Measurements from ENCODE around the gene HAAO.

HAAO gene

DNA sequence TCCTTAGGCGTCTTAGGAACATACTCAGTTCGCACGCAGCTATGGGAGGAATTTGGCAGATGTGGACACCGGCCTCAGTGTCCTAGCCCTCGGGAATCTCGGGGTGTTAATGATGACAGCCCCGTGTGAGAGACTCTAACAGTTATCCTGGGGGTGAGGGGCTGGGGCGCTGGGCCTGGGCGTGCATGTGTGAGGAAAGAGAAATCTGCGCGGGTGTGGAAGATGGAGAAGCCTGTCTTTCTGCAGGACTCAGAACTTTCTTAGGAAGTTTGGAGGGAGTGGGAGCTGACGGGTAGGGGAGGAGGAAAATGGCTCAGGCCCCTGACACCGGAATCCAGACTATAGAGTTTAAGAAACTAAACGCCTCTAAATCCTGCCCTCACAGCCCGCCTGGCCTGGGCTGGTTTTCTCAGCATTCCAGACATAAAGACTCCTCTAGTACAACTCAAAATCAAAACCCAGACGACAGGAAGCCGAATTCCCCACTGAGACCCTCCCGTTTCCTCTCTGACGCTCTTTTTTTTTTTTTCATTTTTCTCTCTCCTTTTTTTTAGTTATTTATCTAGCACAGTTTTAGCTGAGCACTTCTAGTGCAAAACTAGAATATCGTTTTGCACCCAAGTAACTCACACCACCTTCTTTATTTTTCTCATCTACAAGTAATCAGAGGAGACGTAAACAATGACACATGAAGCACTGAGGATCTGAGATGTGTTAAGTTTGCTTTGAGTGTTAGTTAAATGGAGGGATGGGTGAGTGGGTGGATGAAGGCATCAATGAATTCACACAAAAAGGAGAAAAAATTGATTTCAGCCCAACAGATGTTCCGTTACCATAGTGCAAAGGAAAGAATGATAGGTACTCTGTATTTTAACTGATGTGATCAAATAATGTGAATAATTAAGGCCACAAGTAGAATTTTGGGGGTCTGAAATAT, 1.2 kb upstream of the HAAO start:
- no peak for DNase-seq (ENCODE audit: low spot score)
- no peak for FAIRE-seq

DNA sequence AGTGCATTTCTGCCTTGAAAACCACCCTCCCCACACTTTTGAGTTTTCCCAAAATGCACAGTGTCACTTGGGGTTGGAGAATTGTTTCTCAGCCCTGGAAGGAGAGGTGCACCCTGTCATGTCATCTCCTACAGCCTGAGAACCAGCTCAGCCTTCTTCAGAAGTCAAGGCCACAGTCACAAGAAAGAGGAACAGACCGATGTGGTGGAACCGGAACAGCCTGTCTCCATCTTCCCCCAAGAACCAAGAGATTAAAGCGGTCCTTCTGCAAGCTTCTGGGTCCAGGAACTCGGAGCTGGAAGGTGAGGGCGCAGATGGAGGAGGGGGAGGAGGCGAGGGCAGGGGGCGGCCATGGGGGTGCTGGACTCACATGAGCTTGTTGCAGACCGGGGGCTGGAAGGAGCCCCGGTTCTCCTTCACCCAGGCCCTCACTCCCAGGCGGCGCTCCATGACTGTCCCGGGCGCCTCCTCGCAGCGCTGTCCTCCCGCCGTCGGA, 248 bp downstream of the HAAO start:
- FAIRE-seq (no peak), DNase-seq (ENCODE audit: low spot score) (no peak)

DNA sequence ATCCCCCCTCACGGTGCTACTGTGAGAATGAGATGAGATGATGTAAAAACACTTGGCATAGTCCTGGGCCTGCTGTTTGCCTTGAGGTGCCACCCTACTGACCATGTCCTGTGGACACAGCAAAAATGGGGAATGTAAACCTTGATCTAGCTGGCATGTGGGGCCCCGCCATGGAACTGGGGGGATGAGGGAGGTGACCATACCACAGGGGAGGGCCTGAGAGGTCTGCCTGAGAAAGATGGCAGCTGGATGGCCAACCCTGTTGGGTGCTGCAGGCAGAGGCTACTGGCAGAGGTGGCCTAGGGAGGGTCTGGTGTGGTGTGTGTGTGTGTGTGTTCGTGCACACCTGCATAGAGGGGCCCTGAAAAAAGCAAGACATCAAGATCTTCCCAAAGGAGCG, 777 bp downstream of the HAAO start:
- FAIRE-seq (no peak), DNase-seq (ENCODE audit: low spot score) (no peak)

DNA sequence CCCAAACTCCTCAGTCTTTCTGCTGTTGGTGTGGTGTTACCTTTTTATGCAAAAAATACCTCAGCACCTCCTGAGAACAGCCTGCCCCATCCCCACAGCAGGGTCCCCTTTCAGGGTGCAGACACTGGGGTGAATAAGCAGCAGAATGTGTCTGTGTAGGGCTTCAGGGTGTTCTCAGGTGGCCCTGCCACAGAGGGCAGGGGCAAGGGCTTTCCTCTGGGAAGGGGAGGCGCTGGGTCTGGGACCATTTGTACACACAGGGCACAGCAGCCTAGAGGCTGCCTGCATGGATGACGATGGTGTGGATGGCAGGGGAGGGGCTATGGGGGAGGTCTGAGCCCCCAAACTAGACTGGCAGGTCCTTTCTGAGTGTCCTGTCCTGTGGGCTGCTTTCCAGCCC, 2.6 kb downstream of the HAAO start:
- no peak for FAIRE-seq

DNA sequence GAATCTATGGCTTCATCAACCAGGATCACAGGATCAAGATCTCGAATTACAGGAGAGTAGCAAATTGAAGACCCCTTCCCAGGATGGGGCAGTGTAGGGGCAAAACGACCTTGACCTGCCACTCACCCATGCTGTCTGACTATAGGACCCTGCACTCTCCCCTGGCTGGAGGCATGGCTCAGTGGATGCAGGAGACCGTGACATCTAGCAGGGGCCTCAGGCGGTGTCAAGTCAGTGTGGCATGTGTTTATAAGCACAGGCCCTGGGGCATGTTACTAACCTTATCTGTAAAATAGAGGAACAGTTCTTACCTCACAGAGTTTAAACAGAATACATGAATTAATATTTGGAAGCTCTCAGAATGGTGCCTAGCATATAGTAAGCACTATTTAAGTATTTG, 3.5 kb downstream of the HAAO start:
- DNase-seq (ENCODE audit: low spot score) (no peak), FAIRE-seq (no peak)

More for the DNA sequence above, 2.6 kb downstream of the HAAO start:
- no peak for DNase-seq (ENCODE audit: low spot score)

DNA sequence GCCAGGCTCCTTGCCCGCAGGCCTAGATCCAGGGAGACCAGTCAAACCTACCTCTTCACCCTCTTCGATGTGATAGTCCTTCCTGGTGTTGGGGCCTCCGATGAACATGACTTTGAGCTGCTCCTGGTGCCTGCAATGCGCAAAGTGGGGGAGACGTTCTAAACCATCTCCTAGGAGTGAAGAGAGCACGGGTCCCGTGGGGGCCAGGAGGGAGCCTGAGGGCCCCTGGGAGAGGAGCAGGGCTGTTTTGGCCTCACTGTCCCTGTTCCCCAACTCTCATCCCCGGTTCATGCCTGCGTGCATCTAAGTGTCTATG, 3.9 kb downstream of the HAAO start:
- FAIRE-seq (no peak), DNase-seq (ENCODE audit: low spot score) (no peak)

DNA sequence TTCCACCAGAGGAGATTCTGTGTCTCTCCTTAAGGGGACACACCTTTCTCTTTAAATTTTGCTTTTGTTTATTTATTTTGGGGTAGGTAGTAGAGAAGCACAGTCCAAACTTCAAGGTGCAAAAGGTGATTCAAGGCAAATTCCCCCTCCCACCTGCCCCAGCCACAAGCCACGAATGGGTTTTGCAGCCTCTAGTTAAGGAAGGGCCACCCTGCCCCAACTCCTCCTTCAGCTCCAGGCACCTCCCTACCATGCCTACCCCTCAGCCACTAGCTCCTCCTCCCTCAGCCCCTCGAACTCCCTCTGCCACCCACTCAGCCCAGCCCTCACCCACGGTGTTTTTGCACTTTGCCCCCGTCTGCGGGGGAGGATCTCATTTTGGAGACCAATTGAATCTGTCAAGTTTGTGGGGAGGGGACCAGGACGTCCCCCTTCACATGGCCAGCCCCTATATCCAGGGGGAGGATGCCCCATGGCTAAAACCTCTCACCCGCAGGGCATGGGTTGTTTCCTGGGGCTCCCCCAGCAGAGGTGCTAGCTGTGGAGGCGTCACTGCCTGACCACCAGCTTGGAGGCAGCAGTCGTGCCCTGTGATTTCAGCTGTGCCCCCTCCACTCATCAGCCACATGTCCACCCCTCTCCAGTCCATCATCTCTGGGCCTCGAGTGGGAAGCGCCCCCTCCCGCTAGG, 4.5 kb downstream of the HAAO start:
- FAIRE-seq (no peak), DNase-seq (ENCODE audit: low spot score) (no peak)

DNA sequence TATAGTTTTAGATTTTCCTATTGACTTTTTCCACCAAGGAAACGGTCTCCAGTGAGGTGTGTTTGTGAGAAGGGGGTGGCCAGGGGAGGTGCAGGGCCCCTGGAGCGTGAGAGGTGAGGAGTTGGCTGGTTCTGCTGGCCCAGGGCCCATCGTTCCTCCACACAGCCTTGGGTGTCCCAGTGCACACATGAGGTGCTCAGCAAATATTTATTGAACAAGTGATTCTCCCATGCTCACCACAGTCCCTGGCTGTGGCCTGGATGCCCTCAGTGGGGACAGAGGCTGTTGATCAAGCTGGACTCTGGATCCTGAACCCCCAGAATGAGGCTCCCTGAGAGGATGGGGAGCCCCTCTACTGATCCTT, 5.0 kb downstream of the HAAO start:
- DNase-seq (ENCODE audit: low spot score) (no peak), FAIRE-seq (no peak)

DNA sequence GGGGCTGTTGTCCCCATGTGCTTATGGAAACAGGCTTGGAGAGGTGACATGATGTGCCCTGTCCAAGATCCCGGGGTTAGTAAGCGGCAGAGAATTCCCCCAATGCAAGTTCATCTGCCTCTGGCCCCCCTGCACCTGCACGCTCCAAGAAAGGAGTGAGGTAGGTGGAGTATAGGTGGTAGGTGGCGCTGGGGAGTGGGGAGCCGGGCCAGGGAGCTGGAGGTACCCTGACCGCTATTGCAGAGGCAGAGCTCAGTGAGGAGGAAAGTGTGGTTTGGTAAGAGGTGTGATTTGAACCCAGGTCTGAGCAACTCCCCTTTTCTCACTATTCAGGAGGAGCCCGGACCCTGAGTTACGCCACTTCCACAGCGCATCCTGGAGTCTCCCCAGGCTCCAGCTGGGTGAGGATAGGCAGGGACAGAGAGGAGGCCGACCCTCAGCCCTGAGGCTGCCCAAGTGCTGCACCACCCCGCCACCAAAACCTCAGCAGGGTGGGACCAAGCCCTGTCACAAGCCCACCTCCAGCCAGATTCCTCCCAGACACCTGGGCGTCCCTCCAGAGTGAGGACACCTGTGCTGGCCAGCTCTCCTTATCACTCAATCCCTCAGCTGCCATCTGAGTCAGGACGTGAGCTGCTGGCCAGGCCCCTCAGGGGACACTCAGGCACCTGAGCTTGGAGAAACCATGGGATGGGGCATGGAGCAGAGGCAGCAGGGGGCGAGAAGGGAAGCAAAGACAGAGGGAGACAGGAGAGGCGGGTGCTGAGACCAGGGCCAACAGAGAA, 5.6 kb downstream of the HAAO start:
- FAIRE-seq, result no peak

DNA sequence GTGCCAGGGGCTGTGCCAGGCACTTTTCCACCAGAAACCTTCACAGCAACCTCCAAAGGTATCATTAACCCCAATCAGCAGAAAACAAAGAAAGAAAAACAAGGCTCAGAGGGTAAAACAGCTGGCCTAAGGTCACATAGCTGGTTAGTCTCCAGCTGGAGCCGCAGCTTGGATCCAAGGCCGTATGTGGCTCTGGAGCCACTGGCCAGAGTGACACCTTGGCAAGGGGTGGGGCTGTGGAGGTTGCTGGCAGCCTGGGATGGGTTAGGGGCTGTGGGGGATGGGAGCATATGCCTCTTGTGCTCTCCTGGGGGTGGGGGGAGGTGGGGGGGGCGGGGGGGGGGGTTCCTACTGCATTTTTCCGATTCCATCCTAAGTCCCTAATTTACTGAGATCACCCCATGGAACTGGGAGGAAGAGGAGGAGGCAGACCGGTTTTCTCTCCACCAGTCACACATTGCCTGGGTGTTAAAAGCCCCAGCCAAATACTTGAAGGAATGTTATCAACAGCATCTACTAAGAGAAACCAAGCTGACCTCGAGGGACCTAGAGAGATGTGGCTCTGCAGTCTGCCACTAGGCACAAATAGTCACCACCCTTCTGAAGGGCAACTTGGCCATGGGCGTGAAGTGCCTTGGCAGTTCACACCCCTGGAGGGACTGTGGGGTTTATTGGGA, 8.0 kb downstream of the HAAO start:
- DNase-seq (ENCODE audit: low spot score), result no peak
- FAIRE-seq, result no peak

More for the DNA sequence above, 5.6 kb downstream of the HAAO start:
- no peak for DNase-seq (ENCODE audit: low spot score)

DNA sequence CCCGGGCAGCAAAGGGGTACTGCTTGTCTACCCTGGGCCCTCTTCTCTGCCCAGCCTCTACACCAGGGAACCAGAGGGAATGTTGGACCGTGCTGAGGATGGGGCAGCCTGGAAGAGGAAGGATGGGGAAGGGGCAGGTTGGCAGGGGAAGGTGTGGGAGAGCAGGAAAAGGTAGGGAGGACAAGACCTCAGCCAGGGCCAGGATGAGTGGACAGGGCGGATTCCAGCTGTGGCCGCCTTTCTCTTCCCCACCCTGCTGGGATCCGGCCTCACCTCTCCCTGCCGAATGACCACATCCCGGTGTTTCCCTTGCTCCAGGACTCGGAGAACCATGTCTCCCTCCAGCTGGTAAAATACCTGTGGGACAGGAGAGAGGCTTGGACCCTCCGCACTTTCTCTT, 8.9 kb downstream of the HAAO start:
- DNase-seq (ENCODE audit: low spot score) (no peak), FAIRE-seq (no peak)

DNA sequence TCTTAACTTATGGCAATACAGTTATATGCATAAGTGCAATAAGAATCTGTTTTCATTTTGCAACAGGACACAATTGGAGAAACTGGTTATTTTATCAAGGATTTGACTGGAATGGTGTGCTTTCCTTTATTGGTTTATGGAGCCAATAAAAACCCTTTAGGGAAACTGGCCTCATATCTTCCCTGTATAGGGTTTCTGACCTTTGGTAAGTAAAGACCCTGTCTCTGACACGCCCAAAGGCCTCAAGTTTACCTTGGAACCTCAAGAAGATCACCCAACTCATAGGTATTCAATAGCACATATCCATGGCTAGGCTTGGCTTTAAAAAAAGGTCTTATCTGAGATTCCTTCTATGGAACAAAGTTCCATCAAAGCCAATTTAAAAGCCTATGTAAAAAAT, 11.2 kb downstream of the HAAO start:
- DNase-seq (ENCODE audit: low spot score) (no peak), FAIRE-seq (no peak)

DNA sequence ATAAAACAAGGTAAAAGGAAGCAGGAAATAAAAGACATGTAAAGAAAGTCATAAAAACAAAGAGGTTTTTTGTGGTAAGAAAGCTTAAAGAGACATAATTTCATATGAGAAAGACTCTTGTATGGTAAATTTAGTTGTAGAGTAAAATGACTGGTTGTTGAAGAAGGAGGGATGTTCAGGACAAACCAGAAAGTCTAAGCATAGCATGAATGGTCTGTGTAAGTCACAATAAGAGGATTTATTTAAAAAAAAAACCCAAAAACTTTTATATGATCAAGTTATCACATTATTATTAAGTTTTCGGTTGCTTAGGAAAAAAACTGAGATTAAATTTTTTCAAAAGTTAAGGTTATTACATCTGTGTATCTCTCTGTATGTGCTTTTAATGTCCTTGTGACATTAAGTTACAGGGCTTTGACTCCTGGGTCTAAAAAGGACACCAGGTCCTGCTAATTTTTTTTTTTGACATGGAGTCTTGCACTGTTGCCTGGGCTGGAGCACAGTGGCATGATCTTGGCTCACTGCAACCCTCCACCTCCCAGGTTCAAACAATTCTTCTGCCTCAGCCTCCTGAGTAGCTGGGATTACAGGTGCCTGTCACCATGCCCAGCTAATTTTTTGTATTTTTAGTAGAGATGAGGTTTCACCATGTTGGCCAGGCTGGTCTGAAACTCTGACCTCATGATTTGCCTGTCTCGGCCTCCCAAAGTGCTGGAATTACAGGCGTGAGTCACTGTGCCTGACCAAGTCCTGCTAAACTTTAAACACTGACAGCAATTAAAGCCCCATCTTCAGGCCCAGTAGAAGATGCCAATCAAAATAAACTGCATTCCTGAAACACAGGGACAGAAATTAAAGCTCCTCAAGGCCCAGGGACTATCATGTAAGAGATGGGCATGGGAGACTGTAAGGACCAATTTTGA, 14.2 kb downstream of the HAAO start:
- DNase-seq (ENCODE audit: low spot score) (no peak), FAIRE-seq (no peak)

DNA sequence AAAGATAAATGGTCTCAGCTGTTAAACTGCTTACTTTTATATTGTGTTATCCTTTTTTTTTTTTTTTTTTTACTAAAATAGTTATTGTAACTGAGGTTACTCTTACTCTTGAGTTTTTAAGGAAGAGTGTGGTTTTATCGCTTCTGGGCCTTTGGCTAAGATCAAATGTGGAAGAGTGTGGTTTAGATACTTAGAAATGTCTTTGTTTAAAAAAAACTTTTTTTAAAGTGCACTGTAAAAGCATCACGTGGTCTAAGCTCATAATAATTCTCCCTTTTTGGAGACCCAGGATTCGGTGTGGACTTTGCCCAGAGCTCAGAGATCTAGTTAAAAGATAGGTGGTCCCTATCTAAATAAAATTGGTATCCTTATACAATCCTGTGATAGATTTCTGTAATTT, 16.6 kb downstream of the HAAO start:
- FAIRE-seq, result no peak
- DNase-seq (ENCODE audit: low spot score), result no peak

DNA sequence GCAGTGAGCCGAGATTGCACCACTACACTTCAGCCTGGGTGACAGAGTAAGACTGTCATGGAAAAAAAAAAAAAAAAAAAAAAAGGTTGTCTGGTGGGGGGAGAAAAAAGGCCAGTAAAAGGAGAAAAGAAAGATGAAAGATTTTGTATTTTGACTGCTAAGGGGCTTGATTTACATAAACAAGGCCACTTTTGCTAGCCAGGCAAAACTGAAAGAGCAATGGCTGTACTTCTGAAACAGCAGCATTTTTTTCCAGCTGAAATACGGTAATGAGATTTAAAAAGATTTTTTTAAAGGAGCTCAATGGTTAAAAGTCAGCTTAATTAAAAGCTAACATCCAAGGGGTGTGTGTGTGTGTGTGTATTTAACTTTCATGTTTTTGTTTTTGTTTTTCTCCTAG, 17.2 kb downstream of the HAAO start:
- no peak for FAIRE-seq
- no peak for DNase-seq (ENCODE audit: low spot score)

DNA sequence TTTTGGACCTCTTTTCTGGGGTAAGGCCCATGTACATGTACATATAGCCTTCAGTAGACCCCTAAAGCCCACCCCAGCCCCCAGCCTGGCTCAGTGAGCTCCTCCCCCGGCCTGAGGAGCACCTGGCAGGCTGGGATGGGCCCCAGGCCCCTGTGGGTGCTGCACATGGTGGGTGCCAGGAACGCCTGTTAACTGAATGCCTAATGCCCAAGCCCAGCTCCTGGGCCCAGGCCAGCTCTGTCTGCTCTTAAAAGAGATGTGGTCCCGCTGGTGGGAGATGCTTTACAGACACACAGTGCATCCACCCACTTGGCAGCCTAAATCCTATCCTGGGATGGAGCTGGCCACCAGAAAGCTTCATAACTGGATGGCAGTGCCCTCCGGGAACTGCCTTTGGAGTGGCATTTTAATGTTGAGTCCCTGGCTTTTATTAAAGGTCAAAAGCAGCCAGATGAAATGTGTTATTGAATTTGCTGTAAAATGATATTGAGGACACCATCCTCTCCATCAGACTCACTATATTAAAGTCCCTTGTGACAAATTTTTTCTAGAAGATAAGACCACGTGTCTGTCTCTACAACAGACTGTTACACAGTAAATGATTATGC, 20.7 kb downstream of the HAAO start:
- DNase-seq (ENCODE audit: low spot score), result no peak
- no peak for FAIRE-seq

DNA sequence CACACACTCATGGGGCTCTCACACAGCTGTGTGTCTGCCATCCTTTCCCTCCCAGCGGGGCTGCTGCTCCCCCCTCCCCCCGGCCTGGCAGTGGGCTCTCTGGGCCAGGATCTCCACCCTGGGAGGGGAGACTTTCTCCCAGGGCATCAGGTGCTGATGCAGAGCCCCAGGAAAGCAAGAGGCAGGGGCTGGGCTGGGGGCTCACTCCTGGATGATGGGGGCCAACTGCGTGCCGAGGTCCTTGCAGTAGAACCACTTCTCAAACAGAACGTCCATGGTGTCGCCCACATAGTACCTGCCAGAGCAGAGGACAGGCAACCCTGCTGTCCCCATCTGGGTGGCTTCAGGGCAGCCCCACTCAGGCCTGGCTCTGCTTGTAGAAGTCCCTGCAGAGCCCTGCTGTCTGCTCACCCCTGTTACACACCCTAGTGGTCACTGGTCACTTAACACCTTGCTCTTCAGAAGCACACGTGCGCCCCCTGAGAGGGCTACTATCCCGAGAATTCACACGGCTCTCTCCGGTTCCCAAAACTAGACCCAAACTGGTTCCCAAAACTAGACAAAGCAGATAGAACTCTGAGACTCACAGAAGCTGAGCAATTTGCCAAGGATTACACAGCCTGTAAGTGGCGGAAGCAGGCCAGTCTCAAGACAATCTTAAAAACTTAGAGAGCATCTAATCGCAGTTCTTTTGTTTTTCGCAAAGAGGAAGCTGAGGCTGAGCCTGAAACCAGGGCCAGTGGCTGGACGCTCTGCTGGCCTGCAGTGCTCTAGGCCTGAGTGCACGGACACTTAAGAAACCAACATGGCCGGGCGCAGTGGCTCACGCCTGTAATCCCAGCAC, 21.9 kb downstream of the HAAO start:
- DNase-seq (ENCODE audit: low spot score), result peak; percentile 9
- FAIRE-seq, result no peak

DNA sequence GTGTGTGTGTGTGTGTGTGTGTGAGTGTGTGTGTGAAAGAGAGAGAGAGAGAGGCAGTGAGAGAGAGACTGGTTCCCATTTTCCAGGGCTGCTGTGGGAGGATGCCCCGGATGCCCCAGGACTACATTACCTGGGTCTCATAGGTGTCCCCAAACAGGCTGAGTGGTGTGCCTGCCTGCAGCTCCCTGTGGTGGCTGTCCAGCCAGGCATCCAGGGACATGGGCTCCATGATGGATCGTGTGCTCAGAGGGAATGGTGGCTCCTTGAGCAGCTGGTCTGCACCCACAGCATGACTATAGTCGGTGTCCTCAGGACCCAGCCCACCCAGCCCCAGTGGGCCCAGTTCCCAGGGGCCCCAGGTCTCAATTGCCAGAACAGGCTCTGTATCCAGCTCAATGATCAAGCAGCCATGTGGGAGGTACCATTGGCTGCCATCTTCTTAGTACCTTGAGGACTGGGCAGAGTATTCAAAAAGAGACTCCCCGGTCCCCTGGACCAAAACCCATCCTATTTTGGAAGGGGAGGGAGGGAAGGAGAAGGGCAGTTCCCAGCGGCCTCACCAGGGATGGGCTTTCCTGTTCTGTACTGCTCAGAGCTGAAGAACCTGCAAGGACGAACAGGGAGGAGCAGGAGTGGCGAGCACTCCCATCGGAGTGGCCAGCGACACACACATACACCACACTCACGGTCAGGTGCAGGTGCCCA, 22.6 kb downstream of the HAAO start:
- DNase-seq (ENCODE audit: low spot score) (no peak), FAIRE-seq (no peak)

Measured in RCC 7860 (cell line).